Fibroblast of lung (primary cell): ENCODE results near the gene NRXN2. TPM values are rescaled to one million over a fixed set of nuclear protein-coding genes. Genes with fewer than 3 reads are reported as not detected.

Source experiments
- DNase-seq, 2 donors: peaks; one replicate each; pipeline versions ENCODE4 v3.0.0 to v3.0.0-alpha.2; 2010; ENCODE audit warnings: low read depth in 2 of 2
- H2AFZ ChIP-seq: 2 replicates; pipeline ENCODE4 v1.5.1; 2012; ENCODE audit warnings: low read length, control low read depth, inconsistent platforms
- H3K27ac ChIP-seq: 2 replicates; pipeline ENCODE4 v1.5.1; 2011; ENCODE audit warnings: low read length, control low read depth; ENCODE audit not compliant: insufficient read depth
- H3K27me3 ChIP-seq: 2 replicates; pipeline ENCODE4 v1.5.1; 2011; ENCODE audit warnings: mild to moderate bottlenecking, low read length; ENCODE audit not compliant: control insufficient read depth, insufficient read depth
- H3K36me3 ChIP-seq: 2 replicates; pipeline ENCODE4 v1.5.1; 2011; ENCODE audit warnings: low read length; ENCODE audit not compliant: control insufficient read depth, insufficient read depth
- H3K4me1 ChIP-seq: 2 replicates; pipeline ENCODE4 v1.5.1; 2011; ENCODE audit warnings: low read length; ENCODE audit not compliant: control insufficient read depth, insufficient read depth; ENCODE audit errors: extremely low read depth
- H3K4me2 ChIP-seq: 2 replicates; pipeline ENCODE4 v1.5.1; 2011; ENCODE audit warnings: low read length, control low read depth; ENCODE audit not compliant: insufficient read depth; ENCODE audit errors: extremely low read depth
- H3K4me3 ChIP-seq, 4 experiments: fragments of 200-600 bp in 1 of 4; sonication (generic) in 1 of 4; replicated peaks in 1 of 4; 2 replicates each; pipeline ENCODE4 v1.5.1; 2011 to 2016; ENCODE audit warnings: low read length in 4 of 4, low read depth in 3 of 4, mild to moderate bottlenecking in 3 of 4, control low read depth in 2 of 4, inconsistent platforms in 1 of 4, mixed read lengths in 1 of 4; ENCODE audit not compliant: insufficient read depth in 1 of 4; ENCODE audit errors: control extremely low read depth in 1 of 4
- H3K79me2 ChIP-seq: 2 replicates; pipeline ENCODE4 v1.5.1; 2012; ENCODE audit warnings: mild to moderate bottlenecking, low read length, inconsistent platforms; ENCODE audit not compliant: control insufficient read depth, insufficient read depth
- H3K9ac ChIP-seq: 2 replicates; pipeline ENCODE4 v1.5.1; 2011; ENCODE audit warnings: mild to moderate bottlenecking, low read length, control low read depth; ENCODE audit not compliant: insufficient read depth
- H3K9me3 ChIP-seq: 2 replicates; pipeline ENCODE4 v1.5.1; 2012; ENCODE audit warnings: low read depth, low read length; ENCODE audit not compliant: control insufficient read depth, insufficient read depth
- H4K20me1 ChIP-seq: 2 replicates; pipeline ENCODE4 v1.5.1; 2011; ENCODE audit warnings: low read length; ENCODE audit not compliant: control insufficient read depth, insufficient read depth; ENCODE audit errors: extremely low read depth
- CTCF ChIP-seq, 2 donors: IDR thresholded peaks in 1 of 2; conservative IDR thresholded peaks in 1 of 2; 1 replicate in 1 of 2; 2 replicates in 1 of 2; pipeline ENCODE4 v1.5.1; 2011 to 2012; ENCODE audit warnings: low read length in 2 of 2, control low read depth in 1 of 2, inconsistent platforms in 1 of 2, low read depth in 1 of 2, mild to moderate bottlenecking in 1 of 2
- EZH2 ChIP-seq: IDR thresholded peaks from 2 replicates; pipeline ENCODE4 v1.5.1; 2012; ENCODE audit warnings: low read length, control low read depth, mild to moderate bottlenecking; ENCODE audit errors: missing control alignments
- polyA plus RNA-seq, 2 donors: library from polyadenylated mRNA; depleted of rRNA in 1 of 2; stranded (reverse) in 1 of 2; unstranded in 1 of 2; fragments of >200 nt; gene quantifications; 2 replicates each; pipeline ENCODE4 v1.2.1, GENCODE V29; 2011 to 2012; ENCODE audit warnings: missing spikeins in 1 of 2
- total RNA-seq: library from RNA; depleted of rRNA; stranded (reverse); fragments of >200 nt; gene quantifications from 2 replicates; pipeline ENCODE4 v1.2.1, GENCODE V29; 2014

The NRXN2 gene
- total and polyA plus RNA-seq, 2 donors (not counting 1 experiment from before 2014, with no cell fraction given), result under 0.01 to 0.75 TPM

- Histone ChIP-seq H3K4me3 (peak overlapping the region; percentile 39 to 74 (median 50)), H3K9me3 (no peaks in the 10 kb centered on the region), H3K4me1 (peaks cover 3% of the 10 kb centered on the region), H3K27me3 (peaks cover 28% of the 10 kb centered on the region), H3K9ac (no peak overlapping the region), H3K4me2 (peak overlapping the region; percentile 39), H3K27ac (no peak overlapping the region), H2AFZ (peak overlapping the region; percentile 95), H3K79me2 (no peaks in the 10 kb centered on the region), H4K20me1 (no peaks in the 10 kb centered on the region), H3K36me3 (no peaks in the 10 kb centered on the region)
- TF ChIP-seq CTCF (conservative IDR thresholded peaks at IDR 0.05 in 1 of 2, IDR thresholded peaks at IDR 0.05 in 1 of 2; ENCODE audit: low read depth in 1 of 2, low read length in 2 of 2) (peak; percentile 85 to 90), EZH2 (no peak)
- peak; percentile 76 to 85 for DNase-seq
These were observed 34.4 kb downstream of the NRXN2 start for GRCh38 chr11:64688534-64688982.

DNA sequence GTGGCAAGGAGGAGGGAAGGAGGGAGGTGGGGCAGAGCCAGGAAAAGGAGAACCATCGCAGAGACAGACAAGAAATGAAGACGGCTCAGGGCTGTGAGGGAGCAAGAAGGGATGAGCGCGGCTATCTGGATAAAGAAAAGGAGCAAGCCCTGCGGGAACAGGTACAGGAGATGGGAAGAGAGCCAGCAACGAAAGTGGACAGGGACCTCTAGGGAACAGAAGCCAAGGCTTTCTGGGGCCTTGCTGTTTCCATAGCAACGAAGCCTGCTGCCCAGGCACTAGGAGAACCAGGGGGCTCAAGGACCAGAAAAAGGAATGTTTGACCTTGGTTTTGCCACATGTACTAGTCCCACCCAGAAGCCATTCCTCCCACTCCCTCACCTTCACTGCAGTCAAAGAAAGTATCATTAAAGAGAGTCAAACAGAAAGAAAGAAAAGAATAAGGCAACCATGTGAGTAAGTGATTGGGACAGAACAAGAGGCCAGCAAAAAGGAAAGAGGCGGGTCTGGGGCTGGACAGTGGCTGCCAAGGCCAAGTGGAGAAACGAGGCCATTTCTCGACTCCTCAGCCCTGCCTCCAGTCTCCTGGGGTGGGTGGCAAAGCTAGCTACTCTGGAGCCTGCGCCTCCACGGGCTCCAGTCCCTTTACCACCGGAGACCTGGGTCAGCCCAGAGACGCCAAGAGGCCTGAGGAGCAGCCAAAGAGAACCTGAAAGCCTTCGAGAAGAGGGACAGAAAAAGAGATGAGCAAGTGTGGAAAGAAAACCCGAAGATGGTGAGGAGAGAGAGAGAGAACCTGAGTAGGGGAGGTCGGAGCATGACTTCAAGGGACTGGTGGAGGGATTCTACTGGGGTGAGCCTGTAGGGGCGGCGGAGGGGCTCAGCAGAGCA lies 35.1 kb downstream of the NRXN2 start:
- Histone ChIP-seq H3K79me2 (no peaks in the 10 kb centered on the region), H2AFZ (no peak overlapping the region), H3K4me2 (no peak overlapping the region), H3K9ac (no peak overlapping the region), H3K4me1 (peaks cover 3% of the 10 kb centered on the region), H3K27me3 (peaks cover 25% of the 10 kb centered on the region), H4K20me1 (no peaks in the 10 kb centered on the region), H3K4me3 (no peak overlapping the region), H3K27ac (no peak overlapping the region), H3K9me3 (no peaks in the 10 kb centered on the region), H3K36me3 (no peaks in the 10 kb centered on the region)
- DNase-seq, result no peak
- TF ChIP-seq EZH2 (no peak), CTCF (conservative IDR thresholded peaks at IDR 0.05 in 1 of 2, IDR thresholded peaks at IDR 0.05 in 1 of 2; ENCODE audit: low read depth in 1 of 2, low read length in 2 of 2) (no peak)

- no peak overlapping the region for H3K9ac ChIP-seq
- H3K9me3 ChIP-seq, result no peaks in the 10 kb centered on the region
- no peak overlapping the region for H3K4me3 ChIP-seq
- H3K4me1 ChIP-seq, result peaks cover 3% of the 10 kb centered on the region
- peaks cover 26% of the 10 kb centered on the region for H3K27me3 ChIP-seq
- no peaks in the 10 kb centered on the region for H3K36me3 ChIP-seq
- TF ChIP-seq CTCF (conservative IDR thresholded peaks at IDR 0.05 in 1 of 2, IDR thresholded peaks at IDR 0.05 in 1 of 2; ENCODE audit: low read depth in 1 of 2, low read length in 2 of 2), result no peak
- no peak for TF ChIP-seq EZH2
- no peak overlapping the region for H2AFZ ChIP-seq
- H3K27ac ChIP-seq, result no peak overlapping the region
- DNase-seq, result no peak
- H4K20me1 ChIP-seq, result no peaks in the 10 kb centered on the region
- H3K79me2 ChIP-seq, result no peaks in the 10 kb centered on the region
- H3K4me2 ChIP-seq, result no peak overlapping the region
These were observed 35.8 kb downstream of the NRXN2 start for GRCh38 chr11:64687204-64687603.
